Liver (tissue), 9 donors: ENCODE data around the gene PPP6R3. TPM values are rescaled to one million over a fixed set of nuclear protein-coding genes. Genes with fewer than 3 reads are reported as not detected.

Source experiments
- DNase-seq: peaks from one replicate; pipeline ENCODE4 v3.0.0-alpha.2; 2017; ENCODE audit warnings: low spot score
- H3K27ac ChIP-seq, 2 donors: one replicate each; pipeline ENCODE4 v1.7.0; 2013; ENCODE audit warnings: inconsistent platforms in 2 of 2, low read length in 2 of 2, control low read depth in 1 of 2, low read depth in 1 of 2, mild to moderate bottlenecking in 1 of 2
- H3K27me3 ChIP-seq, 4 donors: one replicate each; pipeline versions ENCODE4 v1.6.1 to v1.7.0; 2013; ENCODE audit warnings: low read length in 3 of 4, inconsistent platforms in 1 of 4, mild to moderate bottlenecking in 1 of 4, moderate library complexity in 1 of 4; ENCODE audit not compliant: control insufficient read depth in 4 of 4, insufficient read depth in 4 of 4
- H3K36me3 ChIP-seq, 4 donors: one replicate each; pipeline versions ENCODE4 v1.6.1 to v1.7.0; 2013; ENCODE audit warnings: low read length in 3 of 4, mild to moderate bottlenecking in 3 of 4, low read depth in 1 of 4, moderate library complexity in 1 of 4; ENCODE audit not compliant: control insufficient read depth in 4 of 4, insufficient read depth in 3 of 4
- H3K4me1 ChIP-seq, 4 donors: one replicate each; pipeline versions ENCODE4 v1.6.1 to v1.7.0; 2013; ENCODE audit warnings: low read length in 3 of 4, mild to moderate bottlenecking in 3 of 4, moderate library complexity in 1 of 4; ENCODE audit not compliant: control insufficient read depth in 4 of 4, insufficient read depth in 4 of 4
- H3K4me3 ChIP-seq, 3 donors: one replicate each; pipeline versions ENCODE4 v1.6.1 to v1.7.0; 2013; ENCODE audit warnings: low read length in 3 of 3, control low read depth in 1 of 3, low read depth in 1 of 3, mild to moderate bottlenecking in 1 of 3
- H3K9ac ChIP-seq, 2 donors: one replicate each; pipeline ENCODE4 v1.7.0; 2013; ENCODE audit warnings: low read length in 2 of 2, mild to moderate bottlenecking in 2 of 2, moderate library complexity in 2 of 2, control low read depth in 1 of 2, low read depth in 1 of 2
- H3K9me3 ChIP-seq, 4 donors: one replicate each; pipeline versions ENCODE4 v1.6.1 to v1.7.0; 2013; ENCODE audit warnings: low read length in 3 of 4; ENCODE audit not compliant: control insufficient read depth in 4 of 4
- ATF3 ChIP-seq: IDR thresholded peaks from 2 replicates; pipeline ENCODE4 v1.6.1; 2016; ENCODE audit warnings: antibody characterized with exemption
- CTCF ChIP-seq: fragments of 150-350 bp; IDR thresholded peaks from 2 replicates; pipeline ENCODE4 v1.5.1; 2017; ENCODE audit warnings: improper control_type of control experiment, low read depth, low read length; ENCODE audit not compliant: missing input control
- EGR1 ChIP-seq, 2 donors: IDR thresholded peaks; 2 replicates each; pipeline ENCODE4 v1.6.1; 2016 to 2018; ENCODE audit warnings: antibody characterized with exemption in 2 of 2, low read depth in 2 of 2
- FOXA1 ChIP-seq: IDR thresholded peaks from 2 replicates; pipeline ENCODE4 v1.6.1; 2016; ENCODE audit warnings: antibody characterized with exemption
- FOXA2 ChIP-seq: IDR thresholded peaks from 2 replicates; pipeline ENCODE4 v1.6.1; 2016; ENCODE audit warnings: antibody characterized with exemption
- GABPA ChIP-seq, 2 donors: IDR thresholded peaks in 1 of 2; conservative IDR thresholded peaks in 1 of 2; 2 replicates each; pipeline ENCODE4 v1.6.1; 2016; ENCODE audit warnings: antibody characterized with exemption in 2 of 2, mild to moderate bottlenecking in 1 of 2, moderate library complexity in 1 of 2
- HNF4A ChIP-seq, 2 donors: conservative IDR thresholded peaks; 2 replicates each; pipeline ENCODE4 v1.6.1; 2016; ENCODE audit warnings: antibody characterized with exemption in 2 of 2, mild to moderate bottlenecking in 2 of 2
- HNF4G ChIP-seq: IDR thresholded peaks from 2 replicates; pipeline ENCODE4 v1.6.1; 2016; ENCODE audit warnings: antibody characterized with exemption
- JUND ChIP-seq, 2 donors: IDR thresholded peaks; 2 replicates each; pipeline ENCODE4 v1.6.1; 2016; ENCODE audit warnings: antibody characterized with exemption in 2 of 2
- MAX ChIP-seq: IDR thresholded peaks from 2 replicates; pipeline ENCODE4 v1.6.1; 2016; ENCODE audit warnings: antibody characterized with exemption
- NR2F2 ChIP-seq: IDR thresholded peaks from 2 replicates; pipeline ENCODE4 v1.6.1; 2016; ENCODE audit warnings: antibody characterized with exemption
- RAD21 ChIP-seq, 2 donors: IDR thresholded peaks; 2 replicates each; pipeline ENCODE4 v1.6.1; 2016; ENCODE audit warnings: antibody characterized with exemption in 2 of 2, mild to moderate bottlenecking in 2 of 2
- REST ChIP-seq: IDR thresholded peaks from 2 replicates; pipeline ENCODE4 v1.6.1; 2016; ENCODE audit warnings: antibody characterized with exemption, mild to moderate bottlenecking
- RXRA ChIP-seq, 2 donors: IDR thresholded peaks; 2 replicates each; pipeline ENCODE4 v1.6.1; 2017 to 2018; ENCODE audit warnings: antibody characterized with exemption in 2 of 2, mild to moderate bottlenecking in 1 of 2
- SP1 ChIP-seq: IDR thresholded peaks from 2 replicates; pipeline ENCODE4 v1.6.1; 2018; ENCODE audit warnings: antibody characterized with exemption, mild to moderate bottlenecking
- TAF1 ChIP-seq: conservative IDR thresholded peaks from 2 replicates; pipeline ENCODE4 v1.6.1; 2016; ENCODE audit warnings: antibody characterized with exemption, mild to moderate bottlenecking
- YY1 ChIP-seq: IDR thresholded peaks from 2 replicates; pipeline ENCODE4 v1.6.1; 2016; ENCODE audit warnings: antibody characterized with exemption, mild to moderate bottlenecking
- WGBS: extraction: QIAGEN DNeasy Blood & Tissue Kit; methylation state at CpG from one replicate; pipeline ENCODE4 v1.1.7; 2013; 5-methylcytosine and 5-hydroxymethylcytosine counted together
- polyA plus RNA-seq, 2 donors: library from polyadenylated mRNA; stranded (reverse) in 1 of 2; unstranded in 1 of 2; fragments of 200-250 nt in 1 of 2; fragments of >200 nt in 1 of 2; fragmentation: Nextera tagmentation in 1 of 2; extraction: Ambion mirVana in 1 of 2; gene quantifications; one replicate each; pipeline versions ENCODE4 v1.2.1 to v1.2.3, GENCODE V29; 2013 to 2015
- total RNA-seq, 2 donors: library from RNA; depleted of rRNA; stranded (reverse); fragments of >200 nt; gene quantifications; one replicate each; pipeline ENCODE4 v1.2.3, GENCODE V29; 2014
- TF ChIP-seq, protein P1 (sequence below): IDR thresholded peaks from 2 replicates; pipeline ENCODE4 v1.6.1; 2016; ENCODE audit warnings: antibody characterized with exemption
- donor health status: healthy.
- donor health status: healthy.
- donor health status: healthy.
- donor health status: healthy.
- donor health status: healthy.

Gene PPP6R3
- total RNA-seq = 100 to 1,000 TPM in 1 of 2 donors, 10 to 100 TPM in 1; 84.6 to 101 TPM
- 10 to 100 TPM; 12.3 to 31.5 TPM for polyA plus RNA-seq

DNA sequence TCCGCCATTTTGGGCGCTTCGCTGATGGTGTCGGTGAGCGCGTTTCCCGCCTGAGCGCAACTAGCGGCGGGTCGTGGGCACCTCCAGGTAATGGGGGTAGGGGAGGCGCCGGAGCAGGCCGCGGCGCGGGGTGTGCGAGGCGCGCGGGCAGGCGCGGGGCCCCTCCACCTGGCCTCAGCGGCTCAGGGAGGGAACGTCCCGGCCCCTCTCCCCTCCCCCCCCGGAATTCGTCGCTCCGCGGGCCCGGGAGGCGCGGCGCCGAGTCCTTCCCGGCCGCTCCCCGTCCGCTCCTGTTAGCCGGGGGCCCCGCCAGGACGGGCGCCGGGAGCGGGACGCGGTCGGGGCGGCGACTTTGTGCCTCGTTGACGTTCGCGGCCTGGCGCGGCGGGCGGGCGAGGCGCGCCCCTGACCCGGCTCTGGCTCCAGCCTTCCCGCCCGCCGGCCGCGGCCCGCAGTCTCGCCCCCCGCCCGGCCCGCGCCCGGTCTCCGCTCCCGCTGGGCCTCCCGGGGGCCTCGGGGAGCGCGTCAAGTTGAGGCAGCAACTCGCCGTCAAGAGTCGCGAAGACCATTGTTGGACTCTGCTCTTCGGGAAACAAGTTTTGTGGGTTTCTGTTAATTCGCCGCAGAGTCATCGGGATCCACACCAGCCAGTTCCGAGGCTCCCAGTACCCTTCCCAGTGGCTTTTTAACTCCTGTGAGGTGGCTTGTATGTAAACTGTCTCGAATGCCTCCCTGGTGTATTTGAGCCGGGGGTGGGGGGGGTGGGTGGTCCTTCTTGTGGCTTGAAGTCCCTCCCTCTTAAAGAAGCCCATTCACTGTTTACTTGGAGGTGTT lies at the start of gene PPP6R3:
PPP6R3 (plus strand) TSS at position 12 of the 834 bp plus-strand sequence. CDS start 76,913 bp downstream, outside the sequence.
- Histone ChIP-seq H3K27me3 (no peaks in the 10 kb centered on the region), H3K9ac (peak within 1 kb of the TSS; percentile 88 to 92), H3K4me3 (peak within 1 kb of the TSS; percentile 89 to 96 (median 92)), H3K9me3 (no peaks in the 10 kb centered on the region), H3K4me1 (peaks cover 8 to 42% (median 34%) of the 10 kb centered on the region in 4 donors), H3K27ac (peak within 1 kb of the TSS; percentile 78 to 96), H3K36me3 (no peaks in the 10 kb centered on the region)
- TF ChIP-seq YY1 (peak; percentile 66), HNF4A (conservative IDR thresholded peaks at IDR 0.05) (peak in 1 of 2 donors; percentile 7), FOXA2 (no peak)
- WGBS = under 1% methylated on average over 92 of the region's 92 CpGs
- peak; percentile 47 for DNase-seq

DNA sequence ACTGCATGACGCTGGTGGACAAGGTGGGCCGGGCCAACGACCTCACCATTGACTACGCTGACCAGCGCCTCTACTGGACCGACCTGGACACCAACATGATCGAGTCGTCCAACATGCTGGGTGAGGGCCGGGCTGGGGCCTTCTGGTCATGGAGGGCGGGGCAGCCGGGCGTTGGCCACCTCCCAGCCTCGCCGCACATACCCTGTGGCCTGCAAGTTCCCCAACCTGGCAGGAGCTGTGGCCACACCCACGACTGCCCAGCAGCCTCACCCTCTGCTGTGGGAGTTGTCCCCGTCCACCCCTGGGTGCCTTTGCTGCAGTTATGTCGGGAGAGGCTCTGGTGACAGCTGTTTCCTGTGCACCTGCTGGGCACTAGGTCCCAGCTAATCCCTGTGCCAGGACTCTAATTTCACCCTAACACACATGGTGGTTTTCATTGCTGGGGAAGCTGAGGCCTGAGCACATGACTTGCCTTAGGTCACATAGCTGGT lies 49.0 kb upstream of the PPP6R3 start:
- Histone ChIP-seq H3K9ac (no peak overlapping the region), H3K36me3 (peaks cover 8 to 65% (median 49%) of the 10 kb centered on the region in 4 donors), H3K27me3 (no peaks in the 10 kb centered on the region), H3K9me3 (no peaks in the 10 kb centered on the region), H3K27ac (no peak overlapping the region), H3K4me1 (peaks cover 0 to 33% (median 23%) of the 10 kb centered on the region in 4 donors), H3K4me3 (no peak overlapping the region)
- WGBS = 67% methylated on average over 17 of the region's 17 CpGs
- TF ChIP-seq CTCF (no peak), HNF4A (conservative IDR thresholded peaks at IDR 0.05) (no peak), SP1 (no peak), RAD21 (IDR thresholded peaks at IDR 0.05) (no peak), RXRA (IDR thresholded peaks at IDR 0.05) (no peak), JUND (IDR thresholded peaks at IDR 0.05) (no peak), HNF4G (no peak), FOXA2 (no peak), YY1 (no peak), NR2F2 (no peak), REST (no peak), GABPA (IDR thresholded peaks at IDR 0.05 in 1 of 2, conservative IDR thresholded peaks at IDR 0.05 in 1 of 2) (no peak), MAX (no peak), EGR1 (IDR thresholded peaks at IDR 0.05; ENCODE audit: low read depth in 2 of 2) (no peak), ATF3 (no peak), FOXA1 (no peak), TAF1 (no peak)
- TF ChIP-seq, protein P1, sequence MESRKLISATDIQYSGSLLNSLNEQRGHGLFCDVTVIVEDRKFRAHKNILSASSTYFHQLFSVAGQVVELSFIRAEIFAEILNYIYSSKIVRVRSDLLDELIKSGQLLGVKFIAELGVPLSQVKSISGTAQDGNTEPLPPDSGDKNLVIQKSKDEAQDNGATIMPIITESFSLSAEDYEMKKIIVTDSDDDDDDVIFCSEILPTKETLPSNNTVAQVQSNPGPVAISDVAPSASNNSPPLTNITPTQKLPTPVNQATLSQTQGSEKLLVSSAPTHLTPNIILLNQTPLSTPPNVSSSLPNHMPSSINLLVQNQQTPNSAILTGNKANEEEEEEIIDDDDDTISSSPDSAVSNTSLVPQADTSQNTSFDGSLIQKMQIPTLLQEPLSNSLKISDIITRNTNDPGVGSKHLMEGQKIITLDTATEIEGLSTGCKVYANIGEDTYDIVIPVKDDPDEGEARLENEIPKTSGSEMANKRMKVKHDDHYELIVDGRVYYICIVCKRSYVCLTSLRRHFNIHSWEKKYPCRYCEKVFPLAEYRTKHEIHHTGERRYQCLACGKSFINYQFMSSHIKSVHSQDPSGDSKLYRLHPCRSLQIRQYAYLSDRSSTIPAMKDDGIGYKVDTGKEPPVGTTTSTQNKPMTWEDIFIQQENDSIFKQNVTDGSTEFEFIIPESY = no peak
- no peak for DNase-seq
